ENCODE data around the gene ALG14.

DNA sequence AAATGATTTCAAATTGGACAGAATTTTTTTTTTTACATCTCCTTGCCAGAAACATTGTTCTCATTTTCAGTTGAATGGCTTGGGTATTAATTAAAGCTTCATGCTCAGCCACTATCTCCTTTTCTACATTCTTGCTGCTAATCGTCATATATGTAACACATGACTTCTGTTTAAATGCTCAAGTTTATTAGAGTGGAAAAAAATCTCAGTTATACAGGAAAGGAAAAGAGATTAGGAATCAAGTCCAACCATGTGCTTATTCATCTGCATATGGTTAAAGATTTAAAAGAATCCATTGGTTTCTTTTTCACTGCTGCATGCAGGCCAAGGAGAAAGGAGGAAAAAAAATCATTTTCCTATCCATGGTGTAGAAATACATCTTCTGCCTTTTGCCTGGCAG is 98.5 kb downstream of the ALG14 start:
- no peak for TF ChIP-seq CTCF (IDR thresholded peaks at IDR 0.05)
- no peak for TF ChIP-seq POLR2A (IDR thresholded peaks at IDR 0.05)
